Heart right ventricle (tissue), 12 donors: ENCODE measurements around the gene PDPR. TPM values are rescaled to one million over a fixed set of nuclear protein-coding genes. Genes with fewer than 3 reads are reported as not detected.

Experiments used
- polyA plus RNA-seq, 2 donors: library from polyadenylated mRNA; stranded (reverse); fragments of 200-250 nt; gene quantifications; one replicate each; pipeline ENCODE4 v1.2.3, GENCODE V29; 2013
- total RNA-seq, 10 donors: library from RNA; stranded (reverse); fragmentation: NEBNext Ultra II Directional in 3 of 10; extraction: Animal tissue kit (Norgen Biotek cat#: 25700) in 3 of 10; gene quantifications; one replicate each; pipeline versions ENCODE4 v1.2.1 to v1.2.4, GENCODE V29; 2021 to 2023
- donor health status: ischemic (EF 13 %, LVEDD 7.1; RV severe dilation, severe dysfunction).
- donor health status: healthy with polysubstance abuse.
- donor health status: DM: no; HTN: yes; CAD: no.
- donor health status: DM: no; HTN: no; CAD: no.
- donor health status: ischemic (EF 25% LVEDD 6.9; RV normal size, moderate dysfunction).
- donor health status: ischemic (EF 25% LVEDD 5.7; RV mildly dilated, moderate dysfunction).
- donor health status: healthy.
- donor health status: nonischemic (EF 11% LVEDD 7.7; RV severe dilation, severe dysfunction).
- donor health status: DM: yes; HTN: yes; CAD: no.
- donor health status: PGD.
- donor health status: ischemic (EF 29% LVEDD 5.4; RV normal size, mild dysfunction).
- donor health status: nonischemic (EF 23%, LVEDD 6.1; RV moderate dilation, normal function).

The PDPR gene
- total and polyA plus RNA-seq, 12 donors: 4.4 to 44.5 (median 24.7) TPM

Other genes starting within 250 kb of the PDPR start
- under 1 TPM in 8 of 10 donors, not detected in 2; 0.11 to 0.57 (median 0.30) TPM for gene CLEC18A, start 163.0 kb upstream of the PDPR start, total RNA-seq
- under 1 TPM; 0.30 to 0.59 TPM for gene CLEC18A, start 163.0 kb upstream of the PDPR start, polyA plus RNA-seq
- under 1 TPM in 5 of 10 donors, not detected in 5; 0.09 to 0.23 (median 0.20) TPM for gene CLEC18C, start 59.5 kb downstream of the PDPR start, total RNA-seq
- under 1 TPM; 0.16 to 0.37 TPM for gene CLEC18C, start 59.5 kb downstream of the PDPR start, polyA plus RNA-seq
- gene EXOSC6, start 137.6 kb downstream of the PDPR start, total RNA-seq: 10 to 100 TPM; 10.5 to 19.2 (median 17.0) TPM
- 10 to 100 TPM in 1 of 2 donors, 1 to 10 TPM in 1; 8.6 to 10.2 TPM for gene EXOSC6, start 137.6 kb downstream of the PDPR start, polyA plus RNA-seq
- gene AARS1, start 175.2 kb downstream of the PDPR start, total RNA-seq: 10 to 100 TPM; 54.3 to 73.1 (median 59.4) TPM
- gene AARS1, start 175.2 kb downstream of the PDPR start, polyA plus RNA-seq: 10 to 100 TPM; 20.6 to 69.1 TPM
- 10 to 100 TPM; 14.8 to 25.3 (median 20.7) TPM for gene DDX19B, start 184.9 kb downstream of the PDPR start, total RNA-seq
- gene DDX19B, start 184.9 kb downstream of the PDPR start, polyA plus RNA-seq: 10 to 100 TPM; 11.6 to 19.0 TPM
- gene DDX19A, start 232.6 kb downstream of the PDPR start, total RNA-seq: 10 to 100 TPM; 22.9 to 31.3 (median 26.0) TPM
- 10 to 100 TPM; 12.8 to 21.5 TPM for gene DDX19A, start 232.6 kb downstream of the PDPR start, polyA plus RNA-seq